Stimulated activated CD4-positive, alpha-beta T cell treated with anti-CD3 and anti-CD28 coated beads, TNF-alpha, amount 100 ng/mL, for 1 hour (primary cell): ENCODE measurements around the gene PATJ.
"Not testable (repeated sequence)": the region's sequence is repeated elsewhere in the genome, so short reads cannot be mapped to it uniquely, and the experiment has no call there.

Source experiments
- DNase-seq, 3 donors: peaks; one replicate each; pipeline ENCODE4 v3.0.0-alpha.2; 2020; ENCODE audit warnings: low read depth in 3 of 3, low spot score in 1 of 3

PATJ gene

DNA sequence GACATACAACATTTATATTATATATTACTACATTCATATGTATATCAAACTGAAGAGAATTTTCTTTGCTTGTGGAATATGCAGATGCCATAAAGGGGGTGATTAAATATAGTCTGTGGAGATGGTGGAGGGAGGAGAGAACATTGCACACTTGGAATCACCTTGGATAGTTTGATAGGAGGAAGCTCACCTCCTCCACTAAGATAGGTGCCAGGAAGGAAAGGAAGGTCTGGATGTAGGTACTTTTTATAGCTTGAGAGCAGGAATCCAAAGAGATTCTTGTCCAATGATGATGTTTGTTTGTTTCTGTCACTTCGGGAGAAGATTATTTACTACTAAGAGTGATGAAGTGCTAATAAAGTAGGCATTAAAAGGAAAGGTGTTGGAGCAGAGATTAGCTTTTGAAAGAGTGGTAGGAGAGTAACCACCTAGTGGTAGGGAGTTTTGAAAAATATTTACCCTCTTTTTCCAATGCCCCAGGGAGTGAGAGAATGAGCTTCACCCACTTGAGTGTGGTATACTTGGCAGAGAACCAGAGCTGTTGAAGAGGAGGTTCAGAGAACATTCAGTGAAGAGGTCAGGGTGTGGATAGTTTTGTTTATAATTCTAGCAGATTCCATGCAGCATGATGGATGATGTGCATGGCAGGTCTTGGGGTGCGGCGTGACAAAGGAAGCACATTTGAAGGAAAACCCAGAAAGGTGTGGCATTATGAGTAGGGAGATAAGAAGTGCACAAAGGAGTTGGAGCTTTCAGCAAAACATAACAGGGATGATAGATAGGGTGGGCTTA is 145.0 kb downstream of the PATJ start:
- DNase-seq: no peak

DNA sequence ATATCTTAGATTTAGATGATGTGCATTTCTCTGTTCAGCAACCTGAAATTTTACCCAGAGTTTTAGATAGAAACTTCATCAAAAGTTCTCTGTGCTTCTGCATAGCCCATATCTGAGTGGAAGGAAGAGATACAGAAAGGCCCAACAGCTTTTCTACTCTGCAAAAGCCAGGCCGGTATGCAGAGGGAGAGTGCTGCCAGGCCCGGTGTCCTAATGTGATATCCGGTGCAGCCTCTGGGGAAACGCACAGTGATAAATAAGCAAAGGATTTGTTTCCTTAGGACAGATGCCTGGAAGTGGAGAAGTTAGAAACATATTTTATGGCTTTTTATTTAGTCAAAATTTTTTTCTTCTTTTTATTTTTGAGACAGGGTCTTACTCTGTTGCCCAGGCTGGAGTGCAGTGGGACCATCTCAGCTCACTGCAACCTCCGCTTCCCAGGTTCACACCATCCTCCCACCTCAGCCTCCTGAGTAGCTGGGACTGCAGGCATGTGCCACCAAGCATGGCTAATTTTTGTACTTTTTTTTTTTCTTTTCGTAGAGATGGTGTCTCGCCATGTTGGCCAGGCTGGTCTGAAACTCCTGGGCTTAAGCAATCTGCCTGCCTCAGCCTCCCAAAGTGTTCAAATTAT is 145.8 kb downstream of the PATJ start:
- no peak for DNase-seq

DNA sequence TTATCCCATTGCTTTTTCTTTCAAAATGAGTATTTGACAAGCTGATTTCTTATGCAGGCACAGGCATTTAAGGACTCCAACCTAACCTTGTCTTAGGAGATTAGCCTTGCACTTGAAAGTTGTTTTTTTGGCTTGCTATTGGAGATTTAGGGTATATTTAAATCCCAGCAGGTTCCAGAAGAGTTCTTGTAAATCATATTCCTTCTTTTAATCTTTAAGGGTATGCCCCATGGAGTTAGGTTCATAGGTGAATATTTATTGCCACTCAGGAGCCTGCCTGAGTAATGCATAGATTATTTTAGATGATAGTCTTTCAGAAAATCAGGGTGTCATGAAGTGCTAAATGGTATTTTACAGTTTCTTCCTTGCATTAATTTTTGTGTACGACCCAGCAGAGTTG is 146.5 kb downstream of the PATJ start:
- DNase-seq: no peak

DNA sequence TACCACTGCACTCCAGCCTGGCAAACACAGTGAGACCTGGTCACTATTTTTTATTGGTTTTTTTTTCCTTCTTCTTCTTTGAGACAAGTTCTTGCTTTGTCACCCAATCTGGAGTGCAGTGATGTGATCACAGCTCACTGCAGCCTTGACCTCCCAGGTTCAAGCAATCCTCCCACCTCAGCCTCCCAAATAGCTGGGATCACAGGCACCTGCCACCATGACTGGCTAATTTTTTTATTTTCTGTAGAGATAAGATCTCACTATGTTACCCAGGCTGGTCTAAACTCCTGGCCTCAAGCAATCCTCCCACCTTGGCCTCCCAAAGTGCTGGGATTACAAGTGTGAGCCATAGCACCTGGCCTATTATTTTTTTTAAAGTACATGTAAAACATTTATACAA is 148.2 kb downstream of the PATJ start:
- not testable (repeated sequence) for DNase-seq

DNA sequence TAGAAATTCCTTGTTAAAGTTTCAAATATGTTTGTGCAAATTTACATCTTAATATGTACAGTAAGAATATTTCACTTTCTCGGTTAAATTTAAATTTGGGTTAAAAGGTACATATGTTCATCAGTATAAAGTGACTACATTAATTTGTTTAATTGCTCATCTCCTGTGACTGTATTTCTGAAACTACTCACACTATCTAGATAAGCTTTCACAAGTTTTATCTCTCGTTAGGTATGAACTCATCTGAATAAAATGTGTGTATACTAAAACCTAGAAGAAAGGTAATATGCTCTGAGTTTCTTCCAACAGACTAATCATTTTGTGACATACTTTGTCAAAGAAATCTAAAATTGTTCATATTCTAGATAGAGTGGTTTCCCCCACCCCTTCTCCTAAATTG is 150.7 kb downstream of the PATJ start:
- DNase-seq: no peak

DNA sequence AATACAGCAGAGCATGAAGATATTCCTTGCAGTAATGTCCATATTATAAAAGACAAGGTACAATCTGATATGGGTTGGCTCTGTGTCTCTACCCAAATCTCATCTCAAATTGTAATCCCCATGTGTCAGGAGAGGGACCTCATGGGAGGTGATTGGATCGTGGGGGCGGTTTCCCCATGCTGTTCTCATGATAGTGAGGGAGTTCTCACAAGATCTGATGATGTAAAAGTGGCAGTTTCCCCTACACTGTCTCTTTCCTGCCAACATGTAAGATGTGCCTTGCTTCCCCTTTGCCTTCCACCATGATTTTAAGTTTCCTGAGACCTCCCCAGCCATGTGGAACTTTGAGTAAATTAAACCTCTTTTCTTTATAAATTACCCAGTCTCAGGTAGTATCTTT is 152.0 kb downstream of the PATJ start:
- DNase-seq: not testable (repeated sequence)

DNA sequence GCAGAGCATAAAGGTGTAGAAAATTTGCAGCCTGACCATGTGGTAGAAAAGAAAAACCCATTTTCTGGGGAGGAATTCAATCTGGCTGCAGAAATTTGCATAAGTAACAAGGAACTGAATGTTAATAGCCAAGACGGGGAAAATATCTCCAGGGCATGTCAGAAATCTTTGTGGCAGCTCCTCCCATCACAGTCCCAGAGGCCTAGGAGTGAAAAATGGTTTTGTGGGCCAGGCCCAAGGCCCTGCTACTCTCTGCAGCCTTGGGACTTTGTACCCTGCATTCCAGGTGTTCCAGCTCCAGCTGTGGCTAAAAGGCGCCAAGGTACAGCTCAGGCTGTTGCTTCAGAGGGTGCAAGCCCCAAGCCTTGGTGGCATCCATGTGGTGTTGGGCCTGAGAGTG is 152.9 kb downstream of the PATJ start:
- no peak for DNase-seq

DNA sequence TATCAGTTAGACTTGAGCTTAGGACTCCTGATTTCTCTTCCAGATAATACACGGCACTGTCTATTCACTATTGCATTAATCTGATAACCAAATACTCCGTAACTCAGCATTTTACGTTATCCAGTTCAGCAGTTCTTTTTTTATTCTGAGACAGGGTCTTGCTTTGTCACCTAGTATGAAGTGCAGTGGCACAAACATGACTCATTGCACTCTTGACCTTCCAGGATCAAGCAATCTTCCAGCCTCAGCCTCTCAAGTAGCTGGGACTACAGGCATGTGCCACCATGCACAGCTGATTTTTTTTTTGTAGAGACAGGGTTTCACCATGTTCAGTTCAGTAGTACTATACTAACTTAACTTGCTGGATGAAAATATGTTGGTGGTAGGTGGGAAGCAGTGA is 156.4 kb downstream of the PATJ start:
- DNase-seq: no peak

DNA sequence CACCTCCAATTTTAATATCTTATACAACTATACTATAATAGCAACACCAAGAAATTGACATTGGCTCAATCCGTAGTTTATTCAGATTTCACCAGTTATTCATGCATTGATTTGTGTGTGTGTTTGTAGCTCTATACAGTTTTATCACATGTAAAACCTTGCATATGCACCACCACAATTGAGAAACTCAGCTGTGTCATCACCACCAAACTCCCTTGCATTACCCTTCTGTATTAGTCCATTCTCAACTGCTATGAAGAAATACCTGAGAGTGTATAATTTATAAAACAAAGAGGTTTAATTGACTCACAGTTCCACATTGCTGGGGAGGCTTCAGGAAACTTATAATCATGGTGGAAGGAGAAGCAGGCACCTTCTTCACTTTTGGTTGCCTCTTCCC is 162.1 kb downstream of the PATJ start:
- DNase-seq: no peak

DNA sequence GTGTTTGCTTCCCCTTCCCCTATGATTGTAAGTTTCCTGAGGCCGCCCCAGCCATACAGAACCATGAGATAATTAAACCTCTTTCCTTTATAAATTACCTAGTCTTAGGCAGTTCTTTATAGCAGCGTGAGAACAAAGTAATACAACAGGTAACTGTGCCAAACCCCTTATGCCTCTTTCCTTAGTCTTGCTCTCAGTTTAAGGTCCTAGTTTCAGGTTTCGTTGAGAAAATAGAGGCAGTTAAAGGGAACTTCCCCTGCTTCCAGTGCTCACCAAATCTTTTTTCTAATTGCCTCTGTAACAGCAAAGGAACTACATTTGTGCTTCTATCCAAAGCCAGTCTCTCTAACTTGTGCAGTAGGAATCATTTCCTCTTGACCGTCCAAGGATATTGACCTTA is 164.8 kb downstream of the PATJ start:
- DNase-seq: no peak

DNA sequence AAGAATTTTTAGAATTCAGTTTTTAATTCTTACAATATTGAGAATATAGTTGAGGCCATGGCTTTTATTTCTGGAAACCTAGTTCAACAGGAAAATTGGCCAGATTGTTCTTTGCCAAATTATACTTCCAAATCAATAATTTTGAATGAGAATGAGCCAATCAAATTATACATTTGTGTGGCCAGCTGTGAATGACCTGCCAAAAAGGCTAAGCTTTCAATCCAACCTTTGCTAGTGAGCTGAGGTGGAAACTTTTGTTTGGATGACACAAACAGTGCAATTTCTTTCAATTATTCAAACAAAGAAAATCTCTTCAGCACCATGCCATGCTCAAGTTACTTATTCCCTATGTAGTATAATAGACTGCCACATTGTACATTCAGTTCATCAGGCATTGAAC is 167.8 kb downstream of the PATJ start:
- no peak for DNase-seq

DNA sequence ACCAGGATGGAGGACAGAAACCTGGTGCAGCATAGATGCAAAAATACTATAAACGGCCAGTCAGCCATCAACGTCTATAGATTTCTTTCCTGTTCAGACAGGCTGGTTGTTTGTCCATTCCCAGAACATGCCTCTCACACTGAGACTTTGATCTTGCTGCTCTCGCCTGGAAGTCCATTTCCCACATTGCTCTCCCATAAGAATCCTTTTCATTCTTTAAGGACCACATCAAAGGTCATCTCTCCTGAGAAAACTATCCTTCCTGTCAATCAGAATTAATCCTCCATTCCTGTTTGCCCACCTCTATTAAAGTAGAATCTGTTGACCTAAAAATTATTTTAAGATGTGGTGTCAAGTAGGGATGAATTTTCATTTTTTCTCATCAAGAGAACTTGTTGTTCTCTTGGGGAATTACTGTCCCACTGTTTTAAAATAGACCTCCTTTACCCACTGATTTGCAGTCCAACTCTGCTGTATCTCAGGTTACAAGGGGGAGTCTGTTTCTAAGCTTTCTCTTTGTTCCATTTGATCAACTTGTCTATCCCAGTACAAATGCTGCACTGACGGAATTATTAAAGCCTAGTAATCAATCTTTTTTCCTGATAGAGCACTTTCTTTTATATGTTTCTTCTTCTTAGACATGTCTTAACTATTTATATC is 172.7 kb downstream of the PATJ start:
- no peak for DNase-seq

DNA sequence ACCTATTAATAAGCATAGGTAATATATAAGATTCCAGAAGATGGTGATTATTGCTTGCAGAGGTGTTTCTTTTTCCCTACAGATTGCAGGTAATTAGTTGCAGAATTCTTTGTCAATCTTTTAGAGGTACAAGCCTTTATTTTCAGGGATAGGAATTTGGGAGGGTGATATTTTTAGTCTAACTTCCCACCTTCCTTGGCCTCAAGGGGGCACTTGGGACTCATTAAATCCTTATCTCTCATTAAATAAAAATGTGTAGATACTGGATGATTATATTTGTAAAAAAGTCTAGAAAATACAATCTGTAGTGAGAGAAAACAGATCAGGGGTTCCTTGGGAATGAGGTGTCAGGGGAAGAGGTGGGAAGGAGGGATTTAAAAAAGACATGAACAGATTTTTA is 179.2 kb downstream of the PATJ start:
- DNase-seq: no peak

DNA sequence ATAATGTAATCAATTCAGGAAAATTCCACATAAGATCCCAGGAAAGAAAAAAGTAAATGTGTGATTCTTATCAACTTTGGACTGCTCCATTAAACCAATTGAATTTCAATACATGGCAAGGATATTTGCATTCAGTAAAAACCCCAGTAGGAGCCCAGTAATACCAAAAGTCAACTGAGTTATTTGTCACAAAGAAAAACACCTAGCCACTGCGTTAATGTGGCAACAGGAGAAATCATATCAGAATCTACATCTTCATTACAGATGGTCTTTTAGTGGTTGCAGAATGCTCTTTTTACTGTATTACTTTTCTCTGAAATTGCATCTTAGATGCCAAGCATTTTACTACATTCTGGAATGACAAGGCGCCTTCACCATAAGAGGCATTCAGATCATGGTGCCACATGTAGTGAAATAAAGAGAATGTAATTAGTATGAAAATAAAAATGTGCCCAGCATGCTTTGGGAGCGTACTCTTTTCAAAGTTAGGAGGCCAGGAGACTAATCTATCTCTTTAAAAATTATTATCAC is 180.7 kb downstream of the PATJ start:
- DNase-seq: no peak

DNA sequence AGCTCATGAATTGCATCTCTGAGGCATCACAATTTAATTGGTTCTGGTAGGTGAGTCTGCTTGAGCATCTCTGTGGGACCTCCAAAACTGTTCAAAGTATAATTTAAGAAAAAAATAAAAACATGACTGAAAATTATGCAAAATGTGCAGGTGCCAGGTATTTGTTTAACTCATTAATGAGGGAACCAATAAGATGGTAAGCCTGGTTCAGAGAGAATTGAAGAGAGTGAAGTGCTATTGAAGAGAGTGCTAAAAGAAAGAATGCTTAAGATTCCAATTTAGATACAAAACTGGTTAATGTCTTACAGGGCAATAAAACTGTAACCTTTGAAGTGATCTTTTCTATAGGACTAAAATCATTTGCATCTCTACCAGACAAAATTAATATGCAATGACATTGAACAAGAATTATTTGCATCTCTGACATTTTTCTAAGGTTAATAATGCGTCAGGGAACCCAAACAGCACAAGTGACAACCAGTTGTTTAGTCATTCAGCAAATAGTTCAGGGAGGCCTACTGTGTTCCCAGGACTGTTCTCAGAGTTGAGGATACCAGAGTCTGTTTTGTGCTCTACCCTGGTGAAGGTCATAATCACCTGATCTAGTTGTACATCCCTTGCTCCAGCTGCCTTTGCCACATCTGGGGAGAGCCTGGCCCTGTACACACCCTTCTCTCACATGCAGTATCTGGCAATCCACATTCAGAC is 183.5 kb downstream of the PATJ start:
- no peak for DNase-seq

DNA sequence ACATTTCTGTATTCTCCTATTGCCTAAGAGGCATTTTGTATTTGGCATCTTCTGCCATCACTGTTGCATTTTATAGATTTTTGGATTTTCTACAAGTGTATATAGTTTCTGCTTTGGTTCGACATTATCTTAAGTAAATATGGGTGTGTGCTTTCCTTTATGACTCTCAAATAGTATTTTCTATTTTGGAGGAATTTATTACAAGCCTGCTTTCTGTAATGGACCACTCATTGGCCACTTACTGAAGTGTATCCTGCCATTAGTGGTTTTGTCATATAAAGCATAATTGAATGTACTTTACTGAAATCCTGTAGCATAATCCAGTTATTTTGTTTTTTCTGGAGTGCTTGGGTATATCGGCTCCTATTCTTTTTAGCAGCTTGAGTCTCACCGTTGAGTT is 184.3 kb downstream of the PATJ start:
- DNase-seq: no peak

DNA sequence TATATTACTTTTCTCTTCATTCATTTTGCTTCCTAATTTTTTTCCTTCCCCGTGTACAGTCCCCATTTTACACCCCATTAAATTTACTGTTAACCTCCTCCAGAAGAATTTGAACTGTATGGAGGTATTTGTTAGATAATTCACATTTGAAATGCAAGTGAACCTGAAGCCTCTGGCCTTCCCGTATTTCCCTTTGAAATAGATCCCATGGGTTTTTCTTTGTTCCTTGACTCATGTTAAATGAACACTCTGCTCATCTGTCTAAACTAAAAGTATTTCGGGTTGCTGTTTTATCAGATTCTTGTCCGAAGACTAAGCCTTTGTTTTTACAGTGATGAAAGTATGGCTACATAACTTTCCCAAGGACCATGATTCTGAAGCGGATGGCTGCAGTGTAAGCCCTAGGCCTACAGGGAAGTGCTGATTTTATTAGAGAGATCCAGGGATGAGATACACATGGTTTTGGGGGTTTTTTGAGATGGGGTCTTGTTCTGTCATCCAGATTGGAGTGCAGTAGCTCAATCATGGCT is 187.9 kb downstream of the PATJ start:
- no peak for DNase-seq

DNA sequence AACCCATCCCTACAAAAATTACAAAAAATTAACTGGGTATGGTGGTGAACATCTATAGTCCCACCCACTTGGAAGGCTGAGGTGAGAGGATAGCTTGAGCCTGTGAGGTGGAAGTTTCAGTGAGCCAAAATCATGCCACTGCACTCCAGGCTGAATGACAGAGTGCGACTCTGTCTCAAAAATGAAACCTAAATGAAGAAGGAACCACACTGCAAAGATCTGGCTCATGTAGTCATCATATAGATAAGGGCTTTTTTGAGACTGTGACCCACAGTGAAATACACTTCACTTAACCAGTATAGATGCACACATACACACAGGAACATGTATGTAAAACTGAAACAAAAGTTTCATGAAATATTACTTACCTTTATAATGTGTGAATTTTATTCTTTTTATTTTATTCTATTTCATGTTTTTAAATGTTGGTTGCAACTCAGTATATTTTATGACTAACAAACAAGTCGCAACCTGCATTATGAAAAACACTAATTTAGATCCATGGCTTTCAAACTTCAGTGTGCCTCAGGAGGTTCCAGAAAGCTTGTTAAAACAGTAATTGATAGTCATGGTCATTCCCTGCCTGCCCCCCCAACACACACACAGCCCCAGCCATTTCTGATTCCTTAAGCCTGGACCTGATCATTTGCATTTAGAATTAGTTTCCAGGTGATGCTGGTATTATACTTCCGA is 189.5 kb downstream of the PATJ start:
- no peak for DNase-seq

DNA sequence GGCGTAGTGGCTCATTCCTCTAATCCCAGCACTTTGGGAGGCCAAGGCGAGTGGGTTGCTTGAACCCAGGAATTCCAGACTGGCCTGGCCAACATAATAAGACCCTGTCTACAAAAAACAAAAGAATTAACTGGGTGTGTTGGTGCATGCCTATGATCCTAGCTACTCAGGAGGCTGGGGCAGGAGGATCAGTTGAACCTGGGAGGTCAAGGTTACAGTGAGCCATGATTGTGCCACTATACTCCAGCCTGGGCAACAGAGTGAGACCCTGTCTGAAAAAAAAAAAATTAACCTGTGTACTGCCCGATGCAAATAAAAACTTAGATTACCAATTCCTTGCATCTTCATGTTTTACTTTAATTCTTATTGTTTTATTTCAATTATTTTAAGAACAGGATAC is 193.2 kb downstream of the PATJ start:
- DNase-seq: no peak

DNA sequence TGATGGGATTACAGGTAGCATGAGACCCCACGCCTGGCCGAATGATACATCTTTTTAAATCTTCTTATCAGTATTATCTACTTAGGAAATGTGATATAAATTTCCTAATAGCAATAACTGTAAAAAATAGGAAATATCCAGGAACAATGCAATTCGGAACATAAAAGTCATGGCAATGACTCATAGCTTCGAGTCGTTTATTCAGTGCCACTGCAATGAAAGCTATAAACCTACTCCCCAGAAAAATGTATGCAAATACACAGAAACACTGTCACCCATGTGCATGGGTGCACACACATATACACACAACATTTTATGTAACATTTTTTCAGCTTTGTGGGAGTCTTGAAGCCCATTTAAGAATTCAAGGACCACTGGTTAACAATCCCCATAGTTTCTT is 194.6 kb downstream of the PATJ start:
- no peak for DNase-seq

DNA sequence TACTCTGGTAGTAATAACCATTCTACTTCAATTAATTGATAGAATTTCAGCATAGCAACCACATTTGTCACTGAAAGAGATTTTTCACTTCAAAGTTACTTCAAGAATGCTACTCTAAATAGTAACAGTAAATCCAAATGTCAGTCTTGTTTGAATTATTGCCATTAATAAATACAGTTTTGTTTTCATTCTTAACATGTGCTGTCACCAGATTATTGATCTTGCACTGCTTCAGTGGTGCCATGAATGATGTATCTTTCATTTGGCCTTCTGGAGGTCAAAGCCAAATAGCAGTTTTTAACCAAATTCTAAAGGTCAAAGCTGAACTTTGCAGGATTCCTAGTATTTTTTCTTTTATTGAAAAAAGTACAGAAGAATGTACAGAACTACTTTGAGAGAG is 199.5 kb downstream of the PATJ start:
- DNase-seq: no peak
